Glutamatergic neuron (in vitro differentiated cells): ENCODE measurements around the gene POLG. TPM values are rescaled to one million over a fixed set of nuclear protein-coding genes. Genes with fewer than 3 reads are reported as not detected.

Experiments used
- DNase-seq: peaks from one replicate; pipeline ENCODE4 v3.0.0; 2022
- H3K27ac Mint-ChIP-seq: one replicate; pipeline ENCODE4 v1.8.0; 2020; ENCODE audit warnings: mild to moderate bottlenecking, mixed read lengths, inconsistent platforms; ENCODE audit not compliant: unreplicated experiment
- H3K27me3 Mint-ChIP-seq: one replicate; pipeline ENCODE4 v1.8.0; 2020; ENCODE audit warnings: mild to moderate bottlenecking, moderate library complexity, mixed read lengths, inconsistent platforms; ENCODE audit not compliant: unreplicated experiment
- H3K36me3 Mint-ChIP-seq: one replicate; pipeline ENCODE4 v1.8.0; 2020; ENCODE audit warnings: mild to moderate bottlenecking, mixed read lengths, inconsistent platforms; ENCODE audit not compliant: unreplicated experiment
- H3K4me1 Mint-ChIP-seq: one replicate; pipeline ENCODE4 v1.8.0; 2020; ENCODE audit warnings: mild to moderate bottlenecking, low read depth, mixed read lengths, inconsistent platforms; ENCODE audit not compliant: unreplicated experiment
- H3K4me3 Mint-ChIP-seq: one replicate; pipeline ENCODE4 v1.8.0; 2020; ENCODE audit warnings: mild to moderate bottlenecking, mixed read lengths, inconsistent platforms; ENCODE audit not compliant: unreplicated experiment
- H3K9me3 Mint-ChIP-seq: one replicate; pipeline ENCODE4 v1.8.0; 2020; ENCODE audit warnings: mild to moderate bottlenecking, moderate library complexity, mixed read lengths, inconsistent platforms; ENCODE audit not compliant: unreplicated experiment
- CTCF ChIP-seq: fragments of 200-600 bp; sonication (generic); IDR thresholded peaks from one replicate; pipeline ENCODE4 v1.5.0; 2021; ENCODE audit not compliant: partially characterized antibody, unreplicated experiment
- total RNA-seq: library from RNA; stranded (reverse); fragmentation: NEBNext Ultra II Directional; extraction: Animal tissue kit (Norgen Biotek cat#: 25700); gene quantifications from one replicate; pipeline ENCODE4 v1.2.1, GENCODE V29; 2021; ENCODE audit not compliant: unreplicated experiment

Gene POLG
- total RNA-seq, 1 donor from 2014 or later = 55.4 TPM

GRCh38 chr15:89358755-89359439 lies 24.3 kb upstream of the POLG start:
- H3K36me3 Mint-ChIP-seq = no peaks in the 10 kb centered on the region
- H3K27me3 Mint-ChIP-seq = peaks cover 32% of the 10 kb centered on the region
- peak; percentile 100 for TF ChIP-seq CTCF
- peaks cover 10% of the 10 kb centered on the region for H3K9me3 Mint-ChIP-seq
- H3K27ac Mint-ChIP-seq = no peak overlapping the region
- H3K4me1 Mint-ChIP-seq = peaks cover 11% of the 10 kb centered on the region
- peak overlapping the region; percentile 76 for H3K4me3 Mint-ChIP-seq
- peak; percentile 88 for DNase-seq

- peaks cover 11% of the 10 kb centered on the region for H3K4me1 Mint-ChIP-seq
- no peak overlapping the region for H3K27ac Mint-ChIP-seq
- H3K9me3 Mint-ChIP-seq = peaks cover 9% of the 10 kb centered on the region
- TF ChIP-seq CTCF = no peak
- H3K36me3 Mint-ChIP-seq = no peaks in the 10 kb centered on the region
- no peak for DNase-seq
- peaks cover 35% of the 10 kb centered on the region for H3K27me3 Mint-ChIP-seq
- peak overlapping the region; percentile 76 for H3K4me3 Mint-ChIP-seq
These were observed 23.8 kb upstream of the POLG start for GRCh38 chr15:89358435-89358754.

GRCh38 chr15:89356634-89357298 lies 22.1 kb upstream of the POLG start:
- Mint-ChIP-seq H3K4me1 (peaks cover 11% of the 10 kb centered on the region), H3K36me3 (no peaks in the 10 kb centered on the region), H3K4me3 (no peak overlapping the region), H3K27ac (no peak overlapping the region), H3K27me3 (peaks cover 33% of the 10 kb centered on the region), H3K9me3 (peaks cover 5% of the 10 kb centered on the region)
- peak; percentile 38 for TF ChIP-seq CTCF
- no peak for DNase-seq

GRCh38 chr15:89353991-89354390 lies 19.4 kb upstream of the POLG start:
- no peaks in the 10 kb centered on the region for H3K9me3 Mint-ChIP-seq
- no peak for TF ChIP-seq CTCF
- peaks cover 25% of the 10 kb centered on the region for H3K27me3 Mint-ChIP-seq

GRCh38 chr15:89352476-89352875 lies 17.9 kb upstream of the POLG start:
- Mint-ChIP-seq H3K4me1 (no peaks in the 10 kb centered on the region), H3K36me3 (no peaks in the 10 kb centered on the region), H3K27ac (no peak overlapping the region), H3K9me3 (no peaks in the 10 kb centered on the region), H3K27me3 (peaks cover 21% of the 10 kb centered on the region), H3K4me3 (no peak overlapping the region)
- DNase-seq = no peak
- no peak for TF ChIP-seq CTCF

More at GRCh38 chr15:89353991-89354390, 19.4 kb upstream of the POLG start:
- Mint-ChIP-seq H3K36me3 (no peaks in the 10 kb centered on the region), H3K27ac (no peak overlapping the region), H3K4me1 (no peaks in the 10 kb centered on the region), H3K4me3 (no peak overlapping the region)
- no peak for DNase-seq
